Left kidney (tissue), 2 donors: ENCODE data around the gene ZNF197. TPM values are rescaled to one million over a fixed set of nuclear protein-coding genes. Genes with fewer than 3 reads are reported as not detected.
"Not testable (repeated sequence)": the region's sequence is repeated elsewhere in the genome, so short reads cannot be mapped to it uniquely, and the experiment has no call there.

Experiments used
- DNase-seq: peaks from one replicate; pipeline ENCODE4 v3.0.0-alpha.2; 2013
- polyA plus RNA-seq: library from polyadenylated mRNA; unstranded; fragments of 120-200 nt; gene quantifications from one replicate; pipeline ENCODE4 v1.2.1, GENCODE V29; 2013; ENCODE audit not compliant: insufficient read length

Gene ZNF197
- polyA plus RNA-seq, 1 donor, result 40.3 TPM

GRCh38 chr3:44659434-44659833 is 34.6 kb downstream of the ZNF197 start:
- no peak for DNase-seq

- DNase-seq, result no peak
Measured at GRCh38 chr3:44661189-44661588, 36.4 kb downstream of the ZNF197 start.

GRCh38 chr3:44665173-44665572 is 40.3 kb downstream of the ZNF197 start:
- no peak for DNase-seq

- DNase-seq, result no peak
Measured at GRCh38 chr3:44666346-44666745, 41.5 kb downstream of the ZNF197 start.

- no peak for DNase-seq
Measured at GRCh38 chr3:44669760-44670159, 44.9 kb downstream of the ZNF197 start.

GRCh38 chr3:44673466-44673865 is 48.6 kb downstream of the ZNF197 start:
- DNase-seq, result not testable (repeated sequence)

GRCh38 chr3:44674211-44674610 is 49.4 kb downstream of the ZNF197 start:
- no peak for DNase-seq

GRCh38 chr3:44678480-44679116 is 53.8 kb downstream of the ZNF197 start:
- DNase-seq, result no peak

GRCh38 chr3:44680921-44681455 is 56.2 kb downstream of the ZNF197 start:
- DNase-seq, result no peak

GRCh38 chr3:44682182-44682896 is 57.5 kb downstream of the ZNF197 start:
- no peak for DNase-seq

GRCh38 chr3:44685128-44685800 is 60.4 kb downstream of the ZNF197 start:
- DNase-seq, result peak; percentile 75

GRCh38 chr3:44687898-44688297 is 63.1 kb downstream of the ZNF197 start:
- DNase-seq, result no peak

Other genes with a start within 250 kb of the ZNF197 start
- 31.4 TPM for gene ZNF445, start 147.4 kb upstream of the ZNF197 start, polyA plus RNA-seq
- gene ZKSCAN7, start 69.8 kb upstream of the ZNF197 start, polyA plus RNA-seq, result 19.4 TPM
- gene ZNF660, start 40.1 kb upstream of the ZNF197 start, polyA plus RNA-seq, result 15.9 TPM
- 14.0 TPM for gene ZNF35, start 23.7 kb downstream of the ZNF197 start, polyA plus RNA-seq
- gene ZNF502, start 87.6 kb downstream of the ZNF197 start, polyA plus RNA-seq, result 16.8 TPM
- gene ZNF501, start 104.6 kb downstream of the ZNF197 start, polyA plus RNA-seq, result 14.8 TPM
- gene KIAA1143, start 136.6 kb downstream of the ZNF197 start, polyA plus RNA-seq, result 62.1 TPM
- gene KIF15, start 136.8 kb downstream of the ZNF197 start, polyA plus RNA-seq, result 39.8 TPM
- gene TMEM42, start 236.9 kb downstream of the ZNF197 start, polyA plus RNA-seq, result 30.7 TPM
- gene TGM4, start 249.6 kb downstream of the ZNF197 start, polyA plus RNA-seq, result 0.18 TPM